Fibroblast of skin of right quadriceps (primary cell): ENCODE data around the gene GNA14.
"Not testable (repeated sequence)": the region's sequence is repeated elsewhere in the genome, so short reads cannot be mapped to it uniquely, and the experiment has no call there.

Source experiments
- DNase-seq: peaks from one replicate; pipeline ENCODE4 v3.0.0-alpha.2; 2013

The GNA14 gene

GRCh38 chr9:77486463-77486862, 161.7 kb downstream of the GNA14 start:
- no peak for DNase-seq

- DNase-seq, result peak; percentile 71
Observed at GRCh38 chr9:77475641-77476473, 172.3 kb downstream of the GNA14 start.

GRCh38 chr9:77474936-77475335, 173.2 kb downstream of the GNA14 start:
- DNase-seq, result no peak

- DNase-seq, result peak; percentile 49
Observed at GRCh38 chr9:77472646-77473045, 175.5 kb downstream of the GNA14 start.

GRCh38 chr9:77471572-77471971, 176.6 kb downstream of the GNA14 start:
- DNase-seq, result no peak

- peak; percentile 85 for DNase-seq
Observed at GRCh38 chr9:77469515-77470231, 178.4 kb downstream of the GNA14 start.

GRCh38 chr9:77464661-77465060, 183.5 kb downstream of the GNA14 start:
- peak; percentile 79 for DNase-seq

GRCh38 chr9:77463151-77463550, 185.0 kb downstream of the GNA14 start:
- no peak for DNase-seq

- no peak for DNase-seq
Observed at GRCh38 chr9:77462066-77462465, 186.1 kb downstream of the GNA14 start.

- no peak for DNase-seq
Observed at GRCh38 chr9:77460938-77461337, 187.2 kb downstream of the GNA14 start.

GRCh38 chr9:77457916-77458592, 190.1 kb downstream of the GNA14 start:
- DNase-seq, result peak; percentile 68

- DNase-seq, result peak; percentile 84
Observed at GRCh38 chr9:77456829-77457437, 191.2 kb downstream of the GNA14 start.

- no peak for DNase-seq
Observed at GRCh38 chr9:77455312-77455927, 192.7 kb downstream of the GNA14 start.

- peak; percentile 72 for DNase-seq
Observed at GRCh38 chr9:77454663-77455062, 193.5 kb downstream of the GNA14 start.

GRCh38 chr9:77453825-77454647, 194.1 kb downstream of the GNA14 start:
- no peak for DNase-seq

GRCh38 chr9:77451507-77451906, 196.6 kb downstream of the GNA14 start:
- DNase-seq, result no peak

GRCh38 chr9:77450085-77450475, 198.0 kb downstream of the GNA14 start:
- DNase-seq, result no peak

GRCh38 chr9:77449240-77450084, 198.7 kb downstream of the GNA14 start:
- DNase-seq, result peak; percentile 73

- no peak for DNase-seq
Observed at GRCh38 chr9:77447646-77448045, 200.5 kb downstream of the GNA14 start.

- DNase-seq, result no peak
Observed at GRCh38 chr9:77442436-77442835, 205.7 kb downstream of the GNA14 start.

- not testable (repeated sequence) for DNase-seq
Observed at GRCh38 chr9:77441124-77441523, 207.0 kb downstream of the GNA14 start.
